ENCODE measurements around the gene NPC1L1. TPM values are rescaled to one million over a fixed set of nuclear protein-coding genes. Genes with fewer than 3 reads are reported as not detected.

The NPC1L1 gene
- total RNA-seq, 1 experiment from 2014 or later: 6.5 TPM

DNA sequence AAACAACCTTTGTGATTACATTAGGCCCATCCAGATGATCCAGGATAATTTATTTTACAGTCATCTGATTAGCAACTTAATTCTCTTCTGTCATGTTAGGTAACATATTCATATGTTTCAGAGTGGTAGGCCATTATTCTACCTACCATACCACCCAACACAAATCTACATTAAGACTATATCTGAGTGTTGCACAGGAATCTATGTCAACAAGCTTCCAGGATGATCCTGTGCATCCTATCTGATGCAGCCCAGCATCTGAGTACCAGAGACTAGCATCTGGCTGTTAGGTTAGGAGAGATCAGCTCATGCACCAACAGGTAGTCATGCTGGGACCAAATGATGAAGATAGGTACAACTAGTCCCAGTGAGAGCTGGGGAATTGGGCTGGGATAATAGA, 33.9 kb upstream of the NPC1L1 start:
- Histone ChIP-seq H3K27me3 (replicated peaks; ENCODE audit: control insufficient read depth, insufficient read depth, low read length) (no peaks in the 10 kb centered on the region), H3K4me3 (ENCODE audit: low read depth, low read length) (no peak overlapping the region), H3K36me3 (ENCODE audit: control insufficient read depth, insufficient read depth, low read length) (peaks cover 8% of the 10 kb centered on the region), H3K9me3 (no peaks in the 10 kb centered on the region), H3K4me1 (peaks cover 10% of the 10 kb centered on the region; the same call in 1 of the 2 replicates)
- peak overlapping the region; percentile 95 for H3K4me3 Mint-ChIP-seq (ENCODE audit: unreplicated experiment)
- H3K9me3 Mint-ChIP-seq (ENCODE audit: unreplicated experiment): no peaks in the 10 kb centered on the region
- H3K4me1 Mint-ChIP-seq (ENCODE audit: low read depth, unreplicated experiment): peaks cover 15% of the 10 kb centered on the region
- peak overlapping the region; percentile 92 for H3K27ac Mint-ChIP-seq (ENCODE audit: unreplicated experiment)
- no peaks in the 10 kb centered on the region for H3K27me3 Mint-ChIP-seq (ENCODE audit: insufficient read depth, unreplicated experiment)
- peaks cover 90% of the 10 kb centered on the region for H3K36me3 Mint-ChIP-seq (ENCODE audit: insufficient read depth, unreplicated experiment)
- CTCF ChIA-PET: no interaction called here
- POLR2A ChIA-PET: no interaction called here
- TF ChIP-seq CTCF (IDR thresholded peaks at IDR 0.05; ENCODE audit: insufficient read depth in 1 of 2, low read depth in 1 of 2, low read length in 1 of 2, severe bottlenecking in 1 of 2, unreplicated experiment in 1 of 2): no peak
- intact Hi-C loops (cut with micrococcal nuclease; ENCODE audit: unreplicated experiment): no loop called here
- BruUV-seq (replicated peaks): no TSS peak
- no peak for DNase-seq

DNA sequence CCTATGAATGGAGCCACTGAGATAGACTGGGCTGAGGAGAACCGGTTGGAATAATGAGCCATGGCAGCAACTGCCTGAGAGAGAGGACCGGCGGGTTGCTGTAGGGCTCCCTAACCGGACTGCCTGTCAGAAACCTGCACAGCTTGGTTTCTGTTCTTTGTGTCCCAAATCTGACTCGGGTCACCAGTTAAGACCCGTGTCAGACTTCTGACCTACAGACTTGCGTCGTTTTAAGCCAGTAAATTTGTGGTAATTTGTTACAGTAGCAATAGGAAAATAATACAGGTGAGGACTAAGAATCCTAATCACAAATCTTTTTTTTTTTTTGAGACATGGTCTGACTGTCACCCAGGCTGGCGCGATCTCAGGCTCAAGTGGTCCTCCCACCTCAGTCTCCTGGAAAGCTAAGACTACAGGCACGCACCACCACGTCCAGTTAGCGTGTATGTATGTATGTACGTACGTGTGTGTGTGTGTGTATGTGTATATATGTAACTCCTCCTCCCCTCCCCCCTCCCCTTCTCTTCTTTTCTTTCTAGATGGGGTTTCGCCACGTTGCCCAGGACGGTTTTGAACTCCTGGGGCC, 33.2 kb upstream of the NPC1L1 start:
- ChIA-PET POLR2A (interaction anchor here (0.6 to 1.7 kb wide), 14 partner anchors 8 to 552 kb away, joined by 3 to 26 read pairs (median 7); partner anchors contain the start of genes CCM2, H2AZ2, NUDCD3 and OGDH), CTCF (interaction anchor here (0.6 to 1.3 kb wide), 4 partner anchors 10 to 226 kb away, joined by 3 to 10 read pairs (median 4); no protein-coding TSS in a partner anchor)
- TF ChIP-seq CTCF (IDR thresholded peaks at IDR 0.05; ENCODE audit: insufficient read depth in 1 of 2, low read depth in 1 of 2, low read length in 1 of 2, severe bottlenecking in 1 of 2, unreplicated experiment in 1 of 2): no peak
- intact Hi-C loops (cut with micrococcal nuclease; ENCODE audit: unreplicated experiment): no loop called here
- peak overlapping the region; percentile 95 for H3K4me3 Mint-ChIP-seq (ENCODE audit: unreplicated experiment)
- peak overlapping the region; percentile 88 for H3K4me3 ChIP-seq (ENCODE audit: low read depth, low read length)
- no peak for DNase-seq
- 0 out of 2 replicates have a peak, but pooled peaks cover 8% of the 10 kb centered on the region for H3K4me1 ChIP-seq
- TSS peak; percentile 67 for BruUV-seq (replicated peaks)
- H3K4me1 Mint-ChIP-seq (ENCODE audit: low read depth, unreplicated experiment): peaks cover 10% of the 10 kb centered on the region
- H3K9me3 ChIP-seq: no peaks in the 10 kb centered on the region
- no peaks in the 10 kb centered on the region for H3K9me3 Mint-ChIP-seq (ENCODE audit: unreplicated experiment)
- H3K36me3 Mint-ChIP-seq (ENCODE audit: insufficient read depth, unreplicated experiment): peaks cover 90% of the 10 kb centered on the region
- peak overlapping the region; percentile 92 for H3K27ac Mint-ChIP-seq (ENCODE audit: unreplicated experiment)
- H3K27me3 ChIP-seq (replicated peaks; ENCODE audit: control insufficient read depth, insufficient read depth, low read length): no peaks in the 10 kb centered on the region
- H3K36me3 ChIP-seq (ENCODE audit: control insufficient read depth, insufficient read depth, low read length): peaks cover 11% of the 10 kb centered on the region
- H3K27me3 Mint-ChIP-seq (ENCODE audit: insufficient read depth, unreplicated experiment): no peaks in the 10 kb centered on the region

DNA sequence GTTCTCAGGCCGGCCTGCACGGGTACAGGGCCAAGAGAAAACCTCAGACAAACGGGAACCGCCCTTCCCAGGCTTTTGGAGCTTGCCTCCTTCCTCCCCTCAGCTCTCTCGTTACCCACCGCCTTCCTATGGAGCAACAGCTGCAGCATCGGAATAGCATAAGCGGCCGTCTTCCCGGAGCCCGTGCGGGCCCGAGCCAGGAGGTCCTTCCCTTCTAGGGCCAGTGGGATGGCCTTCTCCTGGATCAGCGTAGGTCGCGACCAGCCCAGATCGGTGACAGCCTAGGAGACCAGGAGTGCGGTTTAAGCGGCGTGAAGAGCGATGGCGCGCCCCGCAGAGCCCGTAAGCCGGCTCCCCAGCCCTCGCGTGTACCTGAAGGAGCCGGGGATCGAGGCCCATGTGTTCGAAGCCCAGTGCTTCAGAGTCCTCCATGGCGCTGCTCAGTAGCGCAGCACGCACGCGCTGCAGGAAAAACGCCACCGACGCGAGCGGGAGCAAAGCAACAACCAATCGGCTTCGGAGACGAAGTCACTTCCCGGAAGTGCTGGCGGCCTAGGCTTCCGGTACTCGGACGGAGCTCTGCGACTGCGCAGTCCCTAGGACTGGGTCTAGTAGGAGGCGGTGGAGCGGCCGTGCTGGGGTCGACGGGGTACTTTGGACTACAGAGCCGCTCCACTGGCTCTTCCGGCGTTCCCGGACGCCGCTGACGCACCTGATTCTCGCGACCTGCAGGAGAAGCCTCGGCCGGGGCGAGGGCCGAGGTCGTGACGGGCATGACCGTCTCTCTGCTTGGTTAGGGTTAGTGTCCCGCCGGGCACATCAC, 32.5 kb upstream of the NPC1L1 start, which contains the start of gene DDX56:
Gene DDX56 (minus strand): TSS at position 445 of the 823 bp plus-strand sequence. CDS start 13 bp downstream, at position 432.
- H3K27ac Mint-ChIP-seq (ENCODE audit: unreplicated experiment): peak within 1 kb of the TSS; percentile 92
- DNase-seq: peak; percentile 96 to 97
- CTCF ChIA-PET: interaction anchor here (0.5 to 1.3 kb wide), 5 partner anchors 9 to 225 kb away, joined by 3 to 10 read pairs (median 3); partner anchors contain the start of gene TMED4

More for the DNA sequence above, 32.5 kb upstream of the NPC1L1 start, which contains the start of gene DDX56:
- peak within 1 kb of the TSS; percentile 88 for H3K4me3 ChIP-seq (ENCODE audit: low read depth, low read length)
- Mint-ChIP-seq H3K9me3 (ENCODE audit: unreplicated experiment) (no peaks in the 10 kb centered on the region), H3K4me1 (ENCODE audit: low read depth, unreplicated experiment) (peaks cover 10% of the 10 kb centered on the region), H3K27me3 (ENCODE audit: insufficient read depth, unreplicated experiment) (no peaks in the 10 kb centered on the region), H3K4me3 (ENCODE audit: unreplicated experiment) (peak within 1 kb of the TSS; percentile 95), H3K36me3 (ENCODE audit: insufficient read depth, unreplicated experiment) (peaks cover 90% of the 10 kb centered on the region)
- intact Hi-C loops (cut with micrococcal nuclease; ENCODE audit: unreplicated experiment): no loop called here
- TF ChIP-seq CTCF (IDR thresholded peaks at IDR 0.05; ENCODE audit: insufficient read depth in 1 of 2, low read depth in 1 of 2, low read length in 1 of 2, severe bottlenecking in 1 of 2, unreplicated experiment in 1 of 2): no peak
- H3K36me3 ChIP-seq (ENCODE audit: control insufficient read depth, insufficient read depth, low read length): peaks cover 13% of the 10 kb centered on the region
- no peaks in the 10 kb centered on the region for H3K9me3 ChIP-seq
- BruUV-seq (replicated peaks): no TSS peak
- POLR2A ChIA-PET: interaction anchor here (0.6 to 1.7 kb wide), 15 partner anchors 8 to 551 kb away, joined by 3 to 26 read pairs (median 7); partner anchors contain the start of genes CCM2, H2AZ2, NUDCD3 and OGDH
- H3K27me3 ChIP-seq (replicated peaks; ENCODE audit: control insufficient read depth, insufficient read depth, low read length): no peaks in the 10 kb centered on the region
- 0 out of 2 replicates have a peak, but pooled peaks cover 8% of the 10 kb centered on the region for H3K4me1 ChIP-seq

Data from Caco-2 (cell line).